HEK293 (cell line): ENCODE data around the gene VPS18.

Experiments
- GLI4 ChIP-seq: fragments of 450-650 bp; formaldehyde crosslinking; IDR thresholded peaks from 2 replicates; pipeline ENCODE4 v1.5.1; 2016; ENCODE audit warnings: missing biosample characterization, missing genetic modification characterization
- GLIS2 ChIP-seq: fragments of 450-650 bp; formaldehyde crosslinking; IDR thresholded peaks from 2 replicates; pipeline ENCODE4 v1.5.1; 2016; ENCODE audit warnings: missing biosample characterization, missing genetic modification characterization
- KLF1 ChIP-seq: fragments of 450-650 bp; formaldehyde crosslinking; IDR thresholded peaks from 2 replicates; pipeline ENCODE4 v1.5.1; 2016; ENCODE audit warnings: missing biosample characterization, missing genetic modification characterization
- PRDM4 ChIP-seq: fragments of 450-650 bp; formaldehyde crosslinking; IDR thresholded peaks from 2 replicates; pipeline ENCODE4 v1.5.1; 2017; ENCODE audit warnings: missing biosample characterization, missing genetic modification characterization
- SP2 ChIP-seq: fragments of 450-650 bp; formaldehyde crosslinking; IDR thresholded peaks from 2 replicates; pipeline ENCODE4 v1.5.1; 2016; ENCODE audit warnings: missing biosample characterization, missing genetic modification characterization
- SP3 ChIP-seq: fragments of 450-650 bp; formaldehyde crosslinking; IDR thresholded peaks from 2 replicates; pipeline ENCODE4 v1.5.1; 2016; ENCODE audit warnings: missing biosample characterization, missing genetic modification characterization
- WT1 ChIP-seq: fragments of 450-650 bp; formaldehyde crosslinking; IDR thresholded peaks from 2 replicates; pipeline ENCODE4 v1.5.1; 2016; ENCODE audit warnings: missing biosample characterization, missing genetic modification characterization
- ZBTB10 ChIP-seq: fragments of 450-650 bp; formaldehyde crosslinking; IDR thresholded peaks from 2 replicates; pipeline ENCODE4 v1.5.1; 2016; ENCODE audit warnings: missing biosample characterization, missing genetic modification characterization
- ZBTB44 ChIP-seq: fragments of 450-650 bp; IDR thresholded peaks from 2 replicates; pipeline ENCODE4 v1.5.1; 2018; ENCODE audit warnings: missing biosample characterization, mild to moderate bottlenecking, missing genetic modification characterization
- ZBTB48 ChIP-seq: fragments of 450-650 bp; formaldehyde crosslinking; IDR thresholded peaks from 2 replicates; pipeline ENCODE4 v1.5.1; 2016; ENCODE audit warnings: missing biosample characterization, missing genetic modification characterization
- ZBTB8A ChIP-seq: fragments of 450-650 bp; formaldehyde crosslinking; IDR thresholded peaks from 2 replicates; pipeline ENCODE4 v1.5.1; 2016; ENCODE audit warnings: missing biosample characterization, missing genetic modification characterization
- ZNF202 ChIP-seq: fragments of 450-650 bp; formaldehyde crosslinking; IDR thresholded peaks from 2 replicates; pipeline ENCODE4 v1.5.1; 2016; ENCODE audit warnings: missing biosample characterization, missing genetic modification characterization, borderline replicate concordance
- ZNF341 ChIP-seq: fragments of 450-650 bp; formaldehyde crosslinking; IDR thresholded peaks from 2 replicates; pipeline ENCODE4; 2016; ENCODE audit warnings: low read depth, missing biosample characterization, missing genetic modification characterization
- ZNF660 ChIP-seq: fragments of 450-650 bp; IDR thresholded peaks from 2 replicates; pipeline ENCODE4 v1.5.1; 2018; ENCODE audit warnings: missing biosample characterization, mild to moderate bottlenecking, missing genetic modification characterization
- ZNF692 ChIP-seq: fragments of 450-650 bp; formaldehyde crosslinking; IDR thresholded peaks from 2 replicates; pipeline ENCODE4 v1.5.1; 2016; ENCODE audit warnings: missing biosample characterization, missing genetic modification characterization
- ZXDB ChIP-seq: fragments of 450-650 bp; formaldehyde crosslinking; IDR thresholded peaks from 2 replicates; pipeline ENCODE4 v1.5.1; 2016; ENCODE audit warnings: missing biosample characterization, missing genetic modification characterization

Gene VPS18

GRCh38 chr15:40928821-40929659 lies 34.8 kb downstream of the VPS18 start, which contains the start of gene DLL4 (continued):
- TF ChIP-seq GLI4 (0 out of 2 replicates have a peak, but pooled peaks have one; percentile 38), PRDM4 (tag by site-specific recombination) (peak; percentile 47; the same call in 1 of the 2 replicates), ZBTB48 (tag by site-specific recombination) (0 out of 2 replicates have a peak, but pooled peaks have one; percentile 0), ZBTB10 (peak; percentile 1; the same call in 1 of the 2 replicates), ZNF341 (tag by site-specific recombination) (no peak; the same call in 1 of the 2 replicates), SP3 (tag by site-specific recombination) (peak; percentile 79), GLIS2 (peak; percentile 85), WT1 (tag by site-specific recombination) (0 out of 2 replicates have a peak, but pooled peaks have one; percentile 18), ZBTB44 (0 out of 2 replicates have a peak, but pooled peaks have one; percentile 32), ZNF202 (no peak), KLF1 (tag by site-specific recombination) (peak; percentile 6), ZBTB8A (tag by site-specific recombination) (peak; percentile 78; the same call in 1 of the 2 replicates), SP2 (tag by site-specific recombination) (peak; percentile 78), ZXDB (tag by site-specific recombination) (0 out of 2 replicates have a peak, but pooled peaks have one; percentile 9), ZNF660 (tag by site-specific recombination) (peak; percentile 57; the same call in 1 of the 2 replicates), ZNF692 (tag by site-specific recombination) (peak; percentile 41; the same call in 1 of the 2 replicates)
- TF ChIP-seq, all 188 proteins: peak for 43
